ENCODE data around the gene CACNA1A.

CACNA1A gene

DNA sequence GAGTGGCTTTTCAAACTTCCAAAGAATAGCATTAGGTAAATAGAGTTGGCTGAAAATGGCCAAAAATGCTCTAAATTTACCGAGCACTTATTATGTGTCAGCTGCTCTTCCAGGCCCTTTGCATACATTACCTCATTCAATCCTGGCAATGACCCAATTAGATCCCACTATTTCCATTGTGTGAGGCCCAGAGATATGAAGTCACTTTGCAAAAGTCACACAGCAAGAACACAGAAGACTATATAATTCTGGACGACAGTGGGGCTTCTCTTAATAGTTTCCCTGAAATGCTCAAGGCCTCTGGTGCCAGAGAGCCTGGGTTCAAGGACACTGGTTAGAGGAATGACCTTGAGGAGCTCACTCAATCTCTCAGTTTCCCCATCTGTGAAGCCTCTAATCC lies 209.3 kb downstream of the CACNA1A start:
- TF ChIP-seq, protein P1, sequence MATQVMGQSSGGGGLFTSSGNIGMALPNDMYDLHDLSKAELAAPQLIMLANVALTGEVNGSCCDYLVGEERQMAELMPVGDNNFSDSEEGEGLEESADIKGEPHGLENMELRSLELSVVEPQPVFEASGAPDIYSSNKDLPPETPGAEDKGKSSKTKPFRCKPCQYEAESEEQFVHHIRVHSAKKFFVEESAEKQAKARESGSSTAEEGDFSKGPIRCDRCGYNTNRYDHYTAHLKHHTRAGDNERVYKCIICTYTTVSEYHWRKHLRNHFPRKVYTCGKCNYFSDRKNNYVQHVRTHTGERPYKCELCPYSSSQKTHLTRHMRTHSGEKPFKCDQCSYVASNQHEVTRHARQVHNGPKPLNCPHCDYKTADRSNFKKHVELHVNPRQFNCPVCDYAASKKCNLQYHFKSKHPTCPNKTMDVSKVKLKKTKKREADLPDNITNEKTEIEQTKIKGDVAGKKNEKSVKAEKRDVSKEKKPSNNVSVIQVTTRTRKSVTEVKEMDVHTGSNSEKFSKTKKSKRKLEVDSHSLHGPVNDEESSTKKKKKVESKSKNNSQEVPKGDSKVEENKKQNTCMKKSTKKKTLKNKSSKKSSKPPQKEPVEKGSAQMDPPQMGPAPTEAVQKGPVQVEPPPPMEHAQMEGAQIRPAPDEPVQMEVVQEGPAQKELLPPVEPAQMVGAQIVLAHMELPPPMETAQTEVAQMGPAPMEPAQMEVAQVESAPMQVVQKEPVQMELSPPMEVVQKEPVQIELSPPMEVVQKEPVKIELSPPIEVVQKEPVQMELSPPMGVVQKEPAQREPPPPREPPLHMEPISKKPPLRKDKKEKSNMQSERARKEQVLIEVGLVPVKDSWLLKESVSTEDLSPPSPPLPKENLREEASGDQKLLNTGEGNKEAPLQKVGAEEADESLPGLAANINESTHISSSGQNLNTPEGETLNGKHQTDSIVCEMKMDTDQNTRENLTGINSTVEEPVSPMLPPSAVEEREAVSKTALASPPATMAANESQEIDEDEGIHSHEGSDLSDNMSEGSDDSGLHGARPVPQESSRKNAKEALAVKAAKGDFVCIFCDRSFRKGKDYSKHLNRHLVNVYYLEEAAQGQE (IDR thresholded peaks at IDR 0.05; ENCODE audit: insufficient replicate concordance, low read depth) = no peak
- TF ChIP-seq SPI1 (IDR thresholded peaks at IDR 0.05; ENCODE audit: borderline replicate concordance, low read depth) (no peak), GABPA (IDR thresholded peaks at IDR 0.05; ENCODE audit: low read depth) (no peak), POLR2AphosphoS5 (IDR thresholded peaks at IDR 0.05; ENCODE audit: low read depth) (no peak)
- TF ChIP-seq, protein P2, sequence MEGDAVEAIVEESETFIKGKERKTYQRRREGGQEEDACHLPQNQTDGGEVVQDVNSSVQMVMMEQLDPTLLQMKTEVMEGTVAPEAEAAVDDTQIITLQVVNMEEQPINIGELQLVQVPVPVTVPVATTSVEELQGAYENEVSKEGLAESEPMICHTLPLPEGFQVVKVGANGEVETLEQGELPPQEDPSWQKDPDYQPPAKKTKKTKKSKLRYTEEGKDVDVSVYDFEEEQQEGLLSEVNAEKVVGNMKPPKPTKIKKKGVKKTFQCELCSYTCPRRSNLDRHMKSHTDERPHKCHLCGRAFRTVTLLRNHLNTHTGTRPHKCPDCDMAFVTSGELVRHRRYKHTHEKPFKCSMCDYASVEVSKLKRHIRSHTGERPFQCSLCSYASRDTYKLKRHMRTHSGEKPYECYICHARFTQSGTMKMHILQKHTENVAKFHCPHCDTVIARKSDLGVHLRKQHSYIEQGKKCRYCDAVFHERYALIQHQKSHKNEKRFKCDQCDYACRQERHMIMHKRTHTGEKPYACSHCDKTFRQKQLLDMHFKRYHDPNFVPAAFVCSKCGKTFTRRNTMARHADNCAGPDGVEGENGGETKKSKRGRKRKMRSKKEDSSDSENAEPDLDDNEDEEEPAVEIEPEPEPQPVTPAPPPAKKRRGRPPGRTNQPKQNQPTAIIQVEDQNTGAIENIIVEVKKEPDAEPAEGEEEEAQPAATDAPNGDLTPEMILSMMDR (IDR thresholded peaks at IDR 0.05; ENCODE audit: insufficient read depth, low read length) = no peak
- DNase-seq (ENCODE audit: low read depth in 1 of 2, low spot score in 1 of 2) = no peak

DNA sequence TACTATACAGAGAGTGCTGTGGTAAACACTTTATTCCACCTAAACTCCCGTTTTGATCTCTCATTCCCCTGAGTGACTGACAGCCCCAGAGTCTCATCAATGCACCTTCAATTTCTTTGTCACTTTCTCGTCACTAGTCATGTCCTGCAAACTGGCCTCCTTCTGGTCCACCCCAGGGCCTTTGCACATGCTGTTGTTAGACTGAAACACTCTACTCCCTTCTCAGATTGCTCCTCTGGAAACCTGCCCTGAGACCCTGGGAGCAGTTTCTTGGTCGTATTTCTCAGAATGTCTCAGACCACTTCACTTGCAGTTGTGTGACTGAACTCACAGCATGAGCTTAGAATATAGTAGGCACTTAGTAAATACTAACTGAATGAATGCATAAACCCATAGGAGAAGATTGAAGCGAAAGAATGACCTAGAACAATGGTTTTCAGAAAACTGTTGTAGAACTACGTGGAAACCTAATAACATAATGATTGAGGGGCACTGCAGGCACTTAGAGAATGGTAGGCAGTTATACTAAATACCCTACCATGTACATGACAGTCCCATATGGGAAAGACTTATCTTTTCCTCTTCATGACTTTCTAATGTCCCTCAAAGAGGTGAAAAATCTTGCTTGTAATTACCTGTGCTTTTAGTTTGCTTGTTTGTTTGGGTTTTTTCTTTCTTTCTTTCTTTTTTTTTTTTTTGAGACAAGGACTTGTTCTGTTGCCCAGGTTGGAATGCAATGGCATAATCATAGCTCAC lies 211.3 kb downstream of the CACNA1A start:
- DNase-seq (ENCODE audit: low read depth in 1 of 2, low spot score in 1 of 2) = no peak
- TF ChIP-seq GABPA (IDR thresholded peaks at IDR 0.05; ENCODE audit: low read depth) = no peak
- TF ChIP-seq, protein P1 (IDR thresholded peaks at IDR 0.05; ENCODE audit: insufficient replicate concordance, low read depth) = no peak
- no peak for TF ChIP-seq POLR2AphosphoS5 (IDR thresholded peaks at IDR 0.05; ENCODE audit: low read depth)
- TF ChIP-seq, protein P2 (IDR thresholded peaks at IDR 0.05; ENCODE audit: insufficient read depth, low read length) = no peak
- TF ChIP-seq SPI1 (IDR thresholded peaks at IDR 0.05; ENCODE audit: borderline replicate concordance, low read depth) = no peak
- Histone ChIP-seq H3K27me3 (ENCODE audit: insufficient read depth, poor library complexity, severe bottlenecking) (peaks cover 7% of the 10 kb centered on the region), H3K27ac (replicated peaks) (no peak overlapping the region), H3K4me3 (replicated peaks; ENCODE audit: insufficient read depth, low read length) (no peak overlapping the region)

More for the DNA sequence above, 209.3 kb downstream of the CACNA1A start:
- no peak overlapping the region for H3K27ac ChIP-seq (replicated peaks)
- H3K27me3 ChIP-seq (ENCODE audit: insufficient read depth, poor library complexity, severe bottlenecking) = peaks cover 7% of the 10 kb centered on the region
- H3K4me3 ChIP-seq (replicated peaks; ENCODE audit: insufficient read depth, low read length) = no peak overlapping the region

DNA sequence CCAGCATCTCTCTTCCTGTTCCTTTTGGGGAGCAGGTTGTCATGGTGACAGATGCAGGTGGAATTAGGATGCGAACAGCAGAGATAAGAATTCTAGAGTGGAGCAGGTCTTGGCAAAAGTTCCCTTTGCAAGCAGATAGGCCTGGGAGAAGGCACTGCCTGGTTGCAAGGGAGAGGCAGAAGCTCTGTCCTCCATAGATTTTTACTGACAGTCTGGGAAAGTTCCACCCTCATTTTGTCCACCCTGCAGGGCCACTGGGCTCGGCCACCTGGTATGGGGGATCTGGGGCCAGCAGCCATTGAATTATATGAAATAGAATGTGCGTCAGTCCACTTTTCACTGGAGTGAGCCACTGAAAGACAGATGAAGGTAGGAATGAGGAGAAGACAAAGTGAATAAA lies 214.4 kb downstream of the CACNA1A start:
- H3K4me3 ChIP-seq (replicated peaks; ENCODE audit: insufficient read depth, low read length) = no peak overlapping the region
- TF ChIP-seq, protein P2 (IDR thresholded peaks at IDR 0.05; ENCODE audit: insufficient read depth, low read length) = no peak
- TF ChIP-seq, protein P1 (IDR thresholded peaks at IDR 0.05; ENCODE audit: insufficient replicate concordance, low read depth) = no peak
- TF ChIP-seq POLR2AphosphoS5 (IDR thresholded peaks at IDR 0.05; ENCODE audit: low read depth) (no peak), GABPA (IDR thresholded peaks at IDR 0.05; ENCODE audit: low read depth) (no peak), SPI1 (IDR thresholded peaks at IDR 0.05; ENCODE audit: borderline replicate concordance, low read depth) (no peak)
- no peak overlapping the region for H3K27ac ChIP-seq (replicated peaks)
- no peak for DNase-seq (ENCODE audit: low read depth in 1 of 2, low spot score in 1 of 2)
- no peaks in the 10 kb centered on the region for H3K27me3 ChIP-seq (ENCODE audit: insufficient read depth, poor library complexity, severe bottlenecking)
